Loucy (cell line): Measurements from ENCODE around the gene PRKACB.
A peak's percentile ranks its signal among the peaks of the same experiment; 100 is the strongest.

ENCODE experiments used
- H2AFZ ChIP-seq: fragments of 200-600 bp; sonication (generic); 2 replicates; pipeline ENCODE4 v1.6.0; 2016; ENCODE audit warnings: antibody characterized with exemption, mild to moderate bottlenecking, low read length, moderate library complexity
- H3F3A ChIP-seq: fragments of 200-600 bp; 2 replicates; pipeline ENCODE4 v1.6.0; 2016; ENCODE audit warnings: antibody characterized with exemption, low read depth, mild to moderate bottlenecking
- H3K27me3 ChIP-seq: fragments of 200-600 bp; sonication (generic); 2 replicates; pipeline ENCODE4 v1.6.1; 2014; ENCODE audit warnings: low read length, mild to moderate bottlenecking; ENCODE audit not compliant: insufficient read depth, poor library complexity, severe bottlenecking
- H3K36me3 ChIP-seq: fragments of 200-600 bp; sonication (generic); 2 replicates; pipeline ENCODE4 v1.6.1; 2016; ENCODE audit warnings: low read length; ENCODE audit not compliant: insufficient read depth
- H3K4me1 ChIP-seq: fragments of 200-600 bp; sonication (generic); 2 replicates; pipeline ENCODE4 v1.5.1; 2014; ENCODE audit warnings: low read length, mild to moderate bottlenecking; ENCODE audit not compliant: insufficient read depth, poor library complexity, severe bottlenecking
- H3K4me2 ChIP-seq: fragments of 200-600 bp; sonication (generic); 2 replicates; pipeline ENCODE4 v1.6.0; 2014; ENCODE audit warnings: antibody characterized with exemption, low read length, low read depth, mild to moderate bottlenecking; ENCODE audit not compliant: poor library complexity, severe bottlenecking
- H3K4me3 ChIP-seq: fragments of 200-600 bp; sonication (generic); 2 replicates; pipeline ENCODE4 v1.5.1; 2014; ENCODE audit warnings: low read length, mild to moderate bottlenecking, mixed read lengths; ENCODE audit not compliant: poor library complexity, severe bottlenecking
- H3K79me2 ChIP-seq: fragments of 200-600 bp; sonication (generic); 2 replicates; pipeline ENCODE4 v1.6.1; 2014; ENCODE audit warnings: low read length; ENCODE audit not compliant: insufficient read depth
- H3K9ac ChIP-seq: fragments of 200-600 bp; sonication (generic); 2 replicates; pipeline ENCODE4 v1.6.0; 2014; ENCODE audit warnings: mild to moderate bottlenecking, low read depth, low read length, moderate library complexity; ENCODE audit not compliant: poor library complexity, severe bottlenecking
- H3K9me2 ChIP-seq: fragments of 200-600 bp; sonication (generic); replicated peaks from 2 replicates; pipeline ENCODE4 v1.6.1; 2016; ENCODE audit warnings: low read depth, low read length, mixed read lengths
- H3K9me3 ChIP-seq: fragments of 200-600 bp; sonication (generic); 2 replicates; pipeline ENCODE4 v1.6.1; 2014; ENCODE audit warnings: mild to moderate bottlenecking, antibody characterized with exemption, low read length, low read depth; ENCODE audit not compliant: insufficient read depth
- H4K20me1 ChIP-seq: fragments of 200-600 bp; sonication (generic); 2 replicates; pipeline ENCODE4 v1.6.0; 2014; ENCODE audit warnings: antibody characterized with exemption, low read length, mild to moderate bottlenecking; ENCODE audit not compliant: insufficient read depth, poor library complexity, severe bottlenecking
- EZH2phosphoT487 ChIP-seq: fragments of 200-600 bp; IDR thresholded peaks from 2 replicates; pipeline ENCODE4 v1.6.1; 2018; ENCODE audit warnings: antibody characterized with exemption, mild to moderate bottlenecking, moderate library complexity, borderline replicate concordance
- TF ChIP-seq, protein P1 (sequence below): fragments of 200-600 bp; sonication (generic); conservative IDR thresholded peaks from 2 replicates; pipeline ENCODE4 v1.5.1; 2014; ENCODE audit warnings: mild to moderate bottlenecking, antibody characterized with exemption, low read length

The PRKACB gene

GRCh38 chr1:84117868-84118267, 26.2 kb upstream of the PRKACB start:
- Histone ChIP-seq H3K4me1 (no peaks in the 10 kb centered on the region), H3F3A (no peaks in the 10 kb centered on the region), H3K79me2 (no peaks in the 10 kb centered on the region), H3K27me3 (no peaks in the 10 kb centered on the region), H3K9ac (no peak overlapping the region), H3K4me2 (no peak overlapping the region), H3K4me3 (no peak overlapping the region), H3K9me3 (no peaks in the 10 kb centered on the region), H3K36me3 (no peaks in the 10 kb centered on the region), H4K20me1 (no peaks in the 10 kb centered on the region), H2AFZ (no peak overlapping the region), H3K9me2 (no peaks in the 10 kb centered on the region)
- TF ChIP-seq, protein P1, sequence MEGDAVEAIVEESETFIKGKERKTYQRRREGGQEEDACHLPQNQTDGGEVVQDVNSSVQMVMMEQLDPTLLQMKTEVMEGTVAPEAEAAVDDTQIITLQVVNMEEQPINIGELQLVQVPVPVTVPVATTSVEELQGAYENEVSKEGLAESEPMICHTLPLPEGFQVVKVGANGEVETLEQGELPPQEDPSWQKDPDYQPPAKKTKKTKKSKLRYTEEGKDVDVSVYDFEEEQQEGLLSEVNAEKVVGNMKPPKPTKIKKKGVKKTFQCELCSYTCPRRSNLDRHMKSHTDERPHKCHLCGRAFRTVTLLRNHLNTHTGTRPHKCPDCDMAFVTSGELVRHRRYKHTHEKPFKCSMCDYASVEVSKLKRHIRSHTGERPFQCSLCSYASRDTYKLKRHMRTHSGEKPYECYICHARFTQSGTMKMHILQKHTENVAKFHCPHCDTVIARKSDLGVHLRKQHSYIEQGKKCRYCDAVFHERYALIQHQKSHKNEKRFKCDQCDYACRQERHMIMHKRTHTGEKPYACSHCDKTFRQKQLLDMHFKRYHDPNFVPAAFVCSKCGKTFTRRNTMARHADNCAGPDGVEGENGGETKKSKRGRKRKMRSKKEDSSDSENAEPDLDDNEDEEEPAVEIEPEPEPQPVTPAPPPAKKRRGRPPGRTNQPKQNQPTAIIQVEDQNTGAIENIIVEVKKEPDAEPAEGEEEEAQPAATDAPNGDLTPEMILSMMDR = no peak
- no peak for TF ChIP-seq EZH2phosphoT487

DNA sequence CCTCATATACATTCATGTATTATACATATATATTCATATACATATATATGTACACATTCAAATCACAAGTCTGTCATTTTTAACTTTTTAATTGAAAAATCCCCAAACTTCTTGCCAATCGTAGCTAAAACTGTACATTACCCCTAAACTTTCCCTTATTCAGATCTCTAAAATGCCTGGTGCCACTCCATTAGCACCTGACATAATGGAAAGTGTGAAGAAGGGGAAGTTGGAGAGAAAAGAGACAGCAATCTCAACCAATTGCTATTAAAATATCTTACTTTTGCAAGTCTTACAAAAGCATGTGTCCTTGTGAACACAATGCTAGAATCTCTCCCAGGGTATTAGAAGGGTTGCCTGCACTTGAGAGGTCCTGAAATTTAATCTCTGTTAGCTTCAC, 22.7 kb upstream of the PRKACB start:
- Histone ChIP-seq H3K9ac (no peak overlapping the region), H3K4me3 (no peak overlapping the region), H3K27me3 (no peaks in the 10 kb centered on the region), H3K4me1 (no peaks in the 10 kb centered on the region), H3F3A (no peaks in the 10 kb centered on the region), H4K20me1 (no peaks in the 10 kb centered on the region), H3K9me3 (no peaks in the 10 kb centered on the region), H3K4me2 (no peak overlapping the region), H2AFZ (no peak overlapping the region), H3K79me2 (no peaks in the 10 kb centered on the region), H3K9me2 (no peaks in the 10 kb centered on the region), H3K36me3 (no peaks in the 10 kb centered on the region)
- TF ChIP-seq EZH2phosphoT487 = no peak
- TF ChIP-seq, protein P1 = no peak

GRCh38 chr1:84122780-84123382, 21.2 kb upstream of the PRKACB start:
- TF ChIP-seq, protein P1 = peak; percentile 90
- TF ChIP-seq EZH2phosphoT487 = no peak
- no peak overlapping the region for H3K4me2 ChIP-seq
- no peak overlapping the region for H3K9ac ChIP-seq
- no peaks in the 10 kb centered on the region for H4K20me1 ChIP-seq
- no peaks in the 10 kb centered on the region for H3F3A ChIP-seq
- no peak overlapping the region for H3K4me3 ChIP-seq
- H3K36me3 ChIP-seq = no peaks in the 10 kb centered on the region
- no peak overlapping the region for H2AFZ ChIP-seq
- H3K27me3 ChIP-seq = no peaks in the 10 kb centered on the region
- no peaks in the 10 kb centered on the region for H3K79me2 ChIP-seq
- no peaks in the 10 kb centered on the region for H3K9me3 ChIP-seq
- H3K9me2 ChIP-seq = no peaks in the 10 kb centered on the region
- no peaks in the 10 kb centered on the region for H3K4me1 ChIP-seq
